Stomach (tissue), 4 donors: ENCODE measurements around the gene BCORL1.

Source experiments
- EP300 ChIP-seq: sonication (generic); formaldehyde crosslinking; IDR thresholded peaks from one replicate; pipeline ENCODE4 v1.6.1; 2017; ENCODE audit warnings: antibody characterized with exemption
- POLR2A ChIP-seq, 4 donors: fragments of 450-650 bp; IDR thresholded peaks; one replicate each; pipeline ENCODE4 v1.6.1; 2016; ENCODE audit warnings: antibody characterized with exemption in 4 of 4, control low read depth in 2 of 4, mild to moderate bottlenecking in 1 of 4, moderate library complexity in 1 of 4
- POLR2AphosphoS5 ChIP-seq, 3 donors: sonication (generic); formaldehyde crosslinking; IDR thresholded peaks; one replicate each; pipeline ENCODE4 v1.6.1; 2016; ENCODE audit warnings: antibody characterized with exemption in 3 of 3
- TF ChIP-seq, protein P1 (sequence below), 7 experiments: fragments of 450-650 bp in 4 of 7; fragments of 200-600 bp in 3 of 7; sonication (generic) in 3 of 7; IDR thresholded peaks; one replicate each; pipeline ENCODE4 v1.5.1; 2016 to 2019; ENCODE audit warnings: antibody characterized with exemption in 7 of 7, control low read depth in 2 of 7, mild to moderate bottlenecking in 1 of 7

- TF ChIP-seq, protein P1, sequence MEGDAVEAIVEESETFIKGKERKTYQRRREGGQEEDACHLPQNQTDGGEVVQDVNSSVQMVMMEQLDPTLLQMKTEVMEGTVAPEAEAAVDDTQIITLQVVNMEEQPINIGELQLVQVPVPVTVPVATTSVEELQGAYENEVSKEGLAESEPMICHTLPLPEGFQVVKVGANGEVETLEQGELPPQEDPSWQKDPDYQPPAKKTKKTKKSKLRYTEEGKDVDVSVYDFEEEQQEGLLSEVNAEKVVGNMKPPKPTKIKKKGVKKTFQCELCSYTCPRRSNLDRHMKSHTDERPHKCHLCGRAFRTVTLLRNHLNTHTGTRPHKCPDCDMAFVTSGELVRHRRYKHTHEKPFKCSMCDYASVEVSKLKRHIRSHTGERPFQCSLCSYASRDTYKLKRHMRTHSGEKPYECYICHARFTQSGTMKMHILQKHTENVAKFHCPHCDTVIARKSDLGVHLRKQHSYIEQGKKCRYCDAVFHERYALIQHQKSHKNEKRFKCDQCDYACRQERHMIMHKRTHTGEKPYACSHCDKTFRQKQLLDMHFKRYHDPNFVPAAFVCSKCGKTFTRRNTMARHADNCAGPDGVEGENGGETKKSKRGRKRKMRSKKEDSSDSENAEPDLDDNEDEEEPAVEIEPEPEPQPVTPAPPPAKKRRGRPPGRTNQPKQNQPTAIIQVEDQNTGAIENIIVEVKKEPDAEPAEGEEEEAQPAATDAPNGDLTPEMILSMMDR (IDR thresholded peaks at IDR 0.05), result no peak
- TF ChIP-seq POLR2AphosphoS5 (IDR thresholded peaks at IDR 0.05) (no peak), POLR2A (IDR thresholded peaks at IDR 0.05) (no peak), EP300 (no peak)
These were observed 19.5 kb downstream of the BCORL1 start for GRCh38 chrX:130001893-130002292.
